Measurements from ENCODE around the gene CDC42SE2. TPM values are rescaled to one million over a fixed set of nuclear protein-coding genes. Genes with fewer than 3 reads are reported as not detected.

CDC42SE2 gene
- polyA plus RNA-seq, 3 donors = 34.4 to 135 (median 92.6) TPM

DNA sequence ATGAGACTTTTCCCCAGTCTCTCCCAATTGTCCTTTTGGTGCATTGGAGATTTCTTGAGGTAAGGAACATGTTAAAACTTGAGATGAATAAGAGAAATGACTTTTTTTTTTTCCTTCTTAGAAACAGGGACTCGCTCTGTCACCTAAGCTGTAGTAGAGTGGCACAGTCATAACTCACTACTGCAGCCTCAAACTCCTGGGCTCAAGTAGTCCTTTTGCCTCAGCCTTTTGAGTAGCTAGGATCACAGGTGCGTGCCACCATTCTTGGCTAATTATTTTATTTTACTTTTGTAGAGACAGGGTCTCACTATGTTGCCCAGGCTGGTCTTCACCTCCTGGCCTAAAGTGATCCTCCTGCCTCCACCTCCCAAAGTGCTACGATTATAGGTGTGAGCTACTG, 25.9 kb downstream of the CDC42SE2 start:
- H3K4me1 Mint-ChIP-seq = peaks cover 22% of the 10 kb centered on the region
- no peak overlapping the region for H3K4me3 ChIP-seq (replicated peaks in 1 of 3; ENCODE audit: low read depth in 2 of 3, low read length in 3 of 3)
- intact Hi-C loops (cut with micrococcal nuclease) = loop anchor here in 1 of 2 donors (5.0 kb wide), 1 partner anchor 37 kb away; no protein-coding TSS in a partner anchor

DNA sequence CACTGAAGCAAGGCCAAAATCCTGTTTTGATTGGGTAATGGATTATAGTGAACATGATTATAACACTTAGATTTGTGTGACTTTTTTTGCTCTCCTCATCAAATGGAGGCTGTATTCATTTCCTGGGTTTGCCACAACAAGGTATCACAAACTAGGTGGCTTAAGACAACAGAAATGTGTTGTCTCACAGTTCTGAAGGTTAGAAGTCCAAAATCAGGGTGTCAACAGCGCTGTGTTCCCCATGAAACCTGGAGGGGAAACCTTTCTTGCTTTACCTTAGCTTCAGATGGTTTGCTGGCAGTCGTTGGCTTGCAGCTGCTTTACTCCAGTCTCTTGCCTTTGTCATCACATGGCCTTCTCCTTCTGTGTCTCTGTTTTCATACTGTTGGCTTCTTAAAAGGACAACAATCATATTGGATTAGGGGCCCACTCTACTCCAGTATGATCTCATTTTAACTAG, 32.4 kb downstream of the CDC42SE2 start:
- Histone ChIP-seq H3K27ac (ENCODE audit: low read depth in 1 of 2, low read length in 2 of 2) (peak overlapping the region in 1 of 2 donors; percentile 57), H3K9me3 (replicated peaks in 1 of 2; ENCODE audit: control insufficient read depth in 1 of 2, insufficient read depth in 1 of 2, low read length in 2 of 2) (no peaks in the 10 kb centered on the region), H4K20me1 (ENCODE audit: insufficient read depth, low read length) (peaks cover 99% of the 10 kb centered on the region), H3K36me3 (replicated peaks in 1 of 2; ENCODE audit: control insufficient read depth in 1 of 2, insufficient read depth in 2 of 2, low read length in 2 of 2) (no peaks in the 10 kb centered on the region), H3K4me2 (replicated peaks; ENCODE audit: extremely low read depth, low read length, poor library complexity, severe bottlenecking) (no peak overlapping the region), H3K27me3 (ENCODE audit: control insufficient read depth in 2 of 2, insufficient read depth in 2 of 2, low read length in 2 of 2) (no peaks in the 10 kb centered on the region), H3K9ac (ENCODE audit: insufficient read depth, low read length, poor library complexity, severe bottlenecking) (no peak overlapping the region), H3K4me3 (replicated peaks in 1 of 3; ENCODE audit: low read depth in 2 of 3, low read length in 3 of 3) (no peak overlapping the region), H2AFZ (ENCODE audit: insufficient read depth, low read depth, low read length, poor library complexity, severe bottlenecking) (no peak overlapping the region), H3K79me2 (ENCODE audit: insufficient read depth, low read length) (peaks cover 99% of the 10 kb centered on the region), H3K4me1 (ENCODE audit: control insufficient read depth in 1 of 2, insufficient read depth in 2 of 2, low read length in 2 of 2) (peaks cover 8 to 9% of the 10 kb centered on the region in 2 donors)
- DNase-seq = no peak
- peak overlapping the region in 5 of 7 donors; percentile 50 to 81 (median 77) for H3K27ac Mint-ChIP-seq
- 64% methylated on average over 2 of the region's 2 CpGs for WGBS (ENCODE audit: insufficient coverage)
- peaks cover 8 to 14% of the 10 kb centered on the region in 2 donors for H3K36me3 Mint-ChIP-seq
- H3K27me3 Mint-ChIP-seq (ENCODE audit: low read depth in 3 of 3) = no peaks in the 10 kb centered on the region
- no peak overlapping the region for H3K4me3 Mint-ChIP-seq
- peaks cover 0 to 4% (median 0%) of the 10 kb centered on the region in 7 donors for H3K9me3 Mint-ChIP-seq
- H3K4me1 Mint-ChIP-seq = peaks cover 28% of the 10 kb centered on the region
- TF ChIP-seq, protein P1, sequence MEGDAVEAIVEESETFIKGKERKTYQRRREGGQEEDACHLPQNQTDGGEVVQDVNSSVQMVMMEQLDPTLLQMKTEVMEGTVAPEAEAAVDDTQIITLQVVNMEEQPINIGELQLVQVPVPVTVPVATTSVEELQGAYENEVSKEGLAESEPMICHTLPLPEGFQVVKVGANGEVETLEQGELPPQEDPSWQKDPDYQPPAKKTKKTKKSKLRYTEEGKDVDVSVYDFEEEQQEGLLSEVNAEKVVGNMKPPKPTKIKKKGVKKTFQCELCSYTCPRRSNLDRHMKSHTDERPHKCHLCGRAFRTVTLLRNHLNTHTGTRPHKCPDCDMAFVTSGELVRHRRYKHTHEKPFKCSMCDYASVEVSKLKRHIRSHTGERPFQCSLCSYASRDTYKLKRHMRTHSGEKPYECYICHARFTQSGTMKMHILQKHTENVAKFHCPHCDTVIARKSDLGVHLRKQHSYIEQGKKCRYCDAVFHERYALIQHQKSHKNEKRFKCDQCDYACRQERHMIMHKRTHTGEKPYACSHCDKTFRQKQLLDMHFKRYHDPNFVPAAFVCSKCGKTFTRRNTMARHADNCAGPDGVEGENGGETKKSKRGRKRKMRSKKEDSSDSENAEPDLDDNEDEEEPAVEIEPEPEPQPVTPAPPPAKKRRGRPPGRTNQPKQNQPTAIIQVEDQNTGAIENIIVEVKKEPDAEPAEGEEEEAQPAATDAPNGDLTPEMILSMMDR (IDR thresholded peaks at IDR 0.05) = no peak
- intact Hi-C loops (cut with micrococcal nuclease) = no loop called here

More for the DNA sequence above, 25.9 kb downstream of the CDC42SE2 start:
- no peak overlapping the region for H3K4me2 ChIP-seq (replicated peaks; ENCODE audit: extremely low read depth, low read length, poor library complexity, severe bottlenecking)
- Mint-ChIP-seq H3K4me3 (no peak overlapping the region), H3K27ac (peak overlapping the region in 1 of 7 donors; percentile 80), H3K9me3 (no peaks in the 10 kb centered on the region), H3K36me3 (peaks cover 16 to 31% of the 10 kb centered on the region in 2 donors), H3K27me3 (ENCODE audit: low read depth in 3 of 3) (no peaks in the 10 kb centered on the region)
- no peaks in the 10 kb centered on the region for H3K9me3 ChIP-seq (replicated peaks in 1 of 2; ENCODE audit: control insufficient read depth in 1 of 2, insufficient read depth in 1 of 2, low read length in 2 of 2)
- TF ChIP-seq, protein P1 (IDR thresholded peaks at IDR 0.05) = no peak
- H3K27me3 ChIP-seq (ENCODE audit: control insufficient read depth in 2 of 2, insufficient read depth in 2 of 2, low read length in 2 of 2) = no peaks in the 10 kb centered on the region
- no peak overlapping the region for H3K9ac ChIP-seq (ENCODE audit: insufficient read depth, low read length, poor library complexity, severe bottlenecking)
- peak overlapping the region in 1 of 2 donors; percentile 26 for H3K27ac ChIP-seq (ENCODE audit: low read depth in 1 of 2, low read length in 2 of 2)
- no peak overlapping the region for H2AFZ ChIP-seq (ENCODE audit: insufficient read depth, low read depth, low read length, poor library complexity, severe bottlenecking)
- peaks cover 100% of the 10 kb centered on the region for H3K79me2 ChIP-seq (ENCODE audit: insufficient read depth, low read length)
- no peak for DNase-seq
- peaks cover 0 to 4% of the 10 kb centered on the region in 2 donors for H3K4me1 ChIP-seq (ENCODE audit: control insufficient read depth in 1 of 2, insufficient read depth in 2 of 2, low read length in 2 of 2)
- no CpG with 5 or more reads among the region's 3 CpGs for WGBS (ENCODE audit: insufficient coverage)
- peaks cover 5 to 32% of the 10 kb centered on the region in 2 donors for H3K36me3 ChIP-seq (replicated peaks in 1 of 2; ENCODE audit: control insufficient read depth in 1 of 2, insufficient read depth in 2 of 2, low read length in 2 of 2)
- peaks cover 100% of the 10 kb centered on the region for H4K20me1 ChIP-seq (ENCODE audit: insufficient read depth, low read length)
